IPS-18a (cell line): ENCODE data around the gene ATG16L2.

Experiments
- H3K27ac ChIP-seq: one replicate; pipeline ENCODE4 v1.5.1; 2013; ENCODE audit warnings: low read length
- H3K27me3 ChIP-seq: one replicate; pipeline ENCODE4 v1.6.1; 2013; ENCODE audit warnings: mild to moderate bottlenecking, low read length; ENCODE audit not compliant: control insufficient read depth, insufficient read depth
- H3K36me3 ChIP-seq: one replicate; pipeline ENCODE4 v1.6.1; 2013; ENCODE audit warnings: low read depth, low read length; ENCODE audit not compliant: control insufficient read depth
- H3K4me1 ChIP-seq: one replicate; pipeline ENCODE4 v1.6.1; 2013; ENCODE audit warnings: low read depth, low read length; ENCODE audit not compliant: control insufficient read depth
- H3K4me3 ChIP-seq: one replicate; pipeline ENCODE4 v1.5.1; 2013; ENCODE audit warnings: low read length
- H3K9ac ChIP-seq: one replicate; pipeline ENCODE4 v1.6.1; 2013; ENCODE audit warnings: mild to moderate bottlenecking, low read length, moderate library complexity
- H3K9me3 ChIP-seq: one replicate; pipeline ENCODE4 v1.6.1; 2013; ENCODE audit warnings: low read depth, low read length; ENCODE audit not compliant: control insufficient read depth

The ATG16L2 gene

GRCh38 chr11:72863091-72863490 lies 48.9 kb downstream of the ATG16L2 start:
- Histone ChIP-seq H3K9me3 (no peaks in the 10 kb centered on the region), H3K4me3 (no peak overlapping the region), H3K9ac (no peak overlapping the region), H3K4me1 (peaks cover 7% of the 10 kb centered on the region), H3K36me3 (no peaks in the 10 kb centered on the region), H3K27ac (no peak overlapping the region), H3K27me3 (no peaks in the 10 kb centered on the region)

DNA sequence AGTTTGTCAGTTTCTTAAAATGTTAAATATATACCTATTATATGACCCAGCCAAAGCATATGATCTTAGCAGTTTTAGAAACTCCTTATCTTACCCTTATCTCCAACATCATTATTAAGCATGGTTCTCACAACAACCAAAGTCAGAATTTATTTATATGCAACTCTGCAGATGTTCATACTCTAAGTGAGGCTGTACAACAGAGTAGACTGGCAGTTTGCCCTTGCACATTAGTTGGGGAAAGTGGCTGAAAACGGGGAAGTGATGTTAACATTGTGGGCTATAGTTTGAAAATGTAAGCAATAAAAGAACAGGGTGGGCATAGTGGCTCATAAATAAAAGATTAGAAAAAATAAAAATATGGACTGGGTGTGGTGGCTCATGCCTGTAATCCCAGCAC lies 49.7 kb downstream of the ATG16L2 start:
- Histone ChIP-seq H3K4me3 (no peak overlapping the region), H3K27me3 (no peaks in the 10 kb centered on the region), H3K27ac (no peak overlapping the region), H3K36me3 (no peaks in the 10 kb centered on the region), H3K9me3 (no peaks in the 10 kb centered on the region), H3K9ac (no peak overlapping the region), H3K4me1 (peaks cover 7% of the 10 kb centered on the region)

- Histone ChIP-seq H3K27me3 (no peaks in the 10 kb centered on the region), H3K9ac (no peak overlapping the region), H3K4me1 (peaks cover 7% of the 10 kb centered on the region), H3K27ac (no peak overlapping the region), H3K36me3 (no peaks in the 10 kb centered on the region), H3K4me3 (no peak overlapping the region), H3K9me3 (no peaks in the 10 kb centered on the region)
Observed at GRCh38 chr11:72864702-72865655, 50.8 kb downstream of the ATG16L2 start.

DNA sequence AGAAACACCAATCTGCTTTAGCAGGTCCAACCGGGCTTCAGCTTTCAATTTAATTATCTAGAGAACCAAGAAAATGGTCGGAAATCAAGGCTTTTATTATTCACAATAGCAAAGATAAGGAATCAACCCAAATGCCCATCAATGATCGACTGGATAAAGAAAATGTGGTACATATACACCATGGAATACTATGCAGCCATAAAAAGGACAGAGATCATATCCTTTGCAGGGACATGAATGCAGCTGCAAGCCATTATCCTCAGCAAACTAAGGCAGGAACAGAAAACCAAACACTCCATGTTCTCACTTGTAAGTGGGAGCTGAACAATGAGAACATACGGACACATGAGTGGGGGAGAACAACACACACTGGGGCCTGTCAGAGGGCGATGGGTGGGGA lies 53.8 kb downstream of the ATG16L2 start:
- H3K36me3 ChIP-seq = no peaks in the 10 kb centered on the region
- no peaks in the 10 kb centered on the region for H3K9me3 ChIP-seq
- H3K27ac ChIP-seq = no peak overlapping the region
- no peak overlapping the region for H3K4me3 ChIP-seq
- H3K9ac ChIP-seq = no peak overlapping the region
- H3K27me3 ChIP-seq = no peaks in the 10 kb centered on the region
- no peaks in the 10 kb centered on the region for H3K4me1 ChIP-seq

- H3K27ac ChIP-seq = no peak overlapping the region
- H3K27me3 ChIP-seq = no peaks in the 10 kb centered on the region
- H3K9ac ChIP-seq = no peak overlapping the region
- no peaks in the 10 kb centered on the region for H3K36me3 ChIP-seq
- H3K9me3 ChIP-seq = no peaks in the 10 kb centered on the region
- H3K4me1 ChIP-seq = no peaks in the 10 kb centered on the region
- H3K4me3 ChIP-seq = no peak overlapping the region
Observed at GRCh38 chr11:72869831-72870230, 55.6 kb downstream of the ATG16L2 start.

DNA sequence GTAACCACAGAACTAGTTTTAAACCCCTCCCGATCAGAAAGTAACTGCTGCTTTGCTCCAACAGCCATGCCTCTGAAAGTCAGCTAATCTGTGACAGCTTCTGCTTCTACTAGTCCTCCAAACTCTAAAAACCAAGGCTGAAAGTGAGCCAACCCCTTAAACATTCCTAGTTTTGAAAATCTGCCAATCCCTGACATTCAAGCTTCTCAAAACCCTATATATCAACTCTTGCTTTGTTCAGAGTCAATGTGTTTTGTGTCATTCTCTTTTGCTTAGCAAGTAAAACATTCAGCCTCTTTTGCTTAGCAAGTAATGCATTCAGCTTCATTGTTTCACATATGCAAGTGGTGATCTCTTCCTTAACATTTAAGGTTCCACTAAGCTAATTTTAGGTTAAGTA lies 56.9 kb downstream of the ATG16L2 start:
- Histone ChIP-seq H3K27ac (no peak overlapping the region), H3K9ac (no peak overlapping the region)

GRCh38 chr11:72872012-72872411 lies 57.8 kb downstream of the ATG16L2 start:
- Histone ChIP-seq H3K9ac (no peak overlapping the region), H3K9me3 (no peaks in the 10 kb centered on the region), H3K4me1 (no peaks in the 10 kb centered on the region), H3K36me3 (no peaks in the 10 kb centered on the region), H3K27ac (no peak overlapping the region), H3K4me3 (no peak overlapping the region), H3K27me3 (no peaks in the 10 kb centered on the region)

More for the DNA sequence above, 56.9 kb downstream of the ATG16L2 start:
- Histone ChIP-seq H3K9me3 (no peaks in the 10 kb centered on the region), H3K27me3 (no peaks in the 10 kb centered on the region), H3K4me3 (no peak overlapping the region), H3K4me1 (no peaks in the 10 kb centered on the region), H3K36me3 (no peaks in the 10 kb centered on the region)

- Histone ChIP-seq H3K27ac (no peak overlapping the region), H3K9me3 (no peaks in the 10 kb centered on the region), H3K4me1 (no peaks in the 10 kb centered on the region), H3K36me3 (no peaks in the 10 kb centered on the region), H3K9ac (no peak overlapping the region), H3K27me3 (no peaks in the 10 kb centered on the region), H3K4me3 (no peak overlapping the region)
Observed at GRCh38 chr11:72875736-72876135, 61.5 kb downstream of the ATG16L2 start.

- Histone ChIP-seq H3K27ac (no peak overlapping the region), H3K27me3 (no peaks in the 10 kb centered on the region), H3K36me3 (no peaks in the 10 kb centered on the region), H3K9me3 (no peaks in the 10 kb centered on the region), H3K4me3 (no peak overlapping the region), H3K4me1 (no peaks in the 10 kb centered on the region), H3K9ac (no peak overlapping the region)
Observed at GRCh38 chr11:72876147-72876546, 61.9 kb downstream of the ATG16L2 start.
